ENCODE data around the gene EMILIN1.
"Not testable (repeated sequence)": the region's sequence is repeated elsewhere in the genome, so short reads cannot be mapped to it uniquely, and the experiment has no call there.

Gene EMILIN1

GRCh38 chr2:27073782-27074181, 4.6 kb upstream of the EMILIN1 start:
- DNase-seq (ENCODE audit: low read depth), result no peak
- TF ChIP-seq, protein P1, sequence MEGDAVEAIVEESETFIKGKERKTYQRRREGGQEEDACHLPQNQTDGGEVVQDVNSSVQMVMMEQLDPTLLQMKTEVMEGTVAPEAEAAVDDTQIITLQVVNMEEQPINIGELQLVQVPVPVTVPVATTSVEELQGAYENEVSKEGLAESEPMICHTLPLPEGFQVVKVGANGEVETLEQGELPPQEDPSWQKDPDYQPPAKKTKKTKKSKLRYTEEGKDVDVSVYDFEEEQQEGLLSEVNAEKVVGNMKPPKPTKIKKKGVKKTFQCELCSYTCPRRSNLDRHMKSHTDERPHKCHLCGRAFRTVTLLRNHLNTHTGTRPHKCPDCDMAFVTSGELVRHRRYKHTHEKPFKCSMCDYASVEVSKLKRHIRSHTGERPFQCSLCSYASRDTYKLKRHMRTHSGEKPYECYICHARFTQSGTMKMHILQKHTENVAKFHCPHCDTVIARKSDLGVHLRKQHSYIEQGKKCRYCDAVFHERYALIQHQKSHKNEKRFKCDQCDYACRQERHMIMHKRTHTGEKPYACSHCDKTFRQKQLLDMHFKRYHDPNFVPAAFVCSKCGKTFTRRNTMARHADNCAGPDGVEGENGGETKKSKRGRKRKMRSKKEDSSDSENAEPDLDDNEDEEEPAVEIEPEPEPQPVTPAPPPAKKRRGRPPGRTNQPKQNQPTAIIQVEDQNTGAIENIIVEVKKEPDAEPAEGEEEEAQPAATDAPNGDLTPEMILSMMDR (conservative IDR thresholded peaks at IDR 0.05; ENCODE audit: low read depth, low read length), result no peak
- H3K4me3 ChIP-seq (ENCODE audit: low read depth, low read length), result no peak overlapping the region

DNA sequence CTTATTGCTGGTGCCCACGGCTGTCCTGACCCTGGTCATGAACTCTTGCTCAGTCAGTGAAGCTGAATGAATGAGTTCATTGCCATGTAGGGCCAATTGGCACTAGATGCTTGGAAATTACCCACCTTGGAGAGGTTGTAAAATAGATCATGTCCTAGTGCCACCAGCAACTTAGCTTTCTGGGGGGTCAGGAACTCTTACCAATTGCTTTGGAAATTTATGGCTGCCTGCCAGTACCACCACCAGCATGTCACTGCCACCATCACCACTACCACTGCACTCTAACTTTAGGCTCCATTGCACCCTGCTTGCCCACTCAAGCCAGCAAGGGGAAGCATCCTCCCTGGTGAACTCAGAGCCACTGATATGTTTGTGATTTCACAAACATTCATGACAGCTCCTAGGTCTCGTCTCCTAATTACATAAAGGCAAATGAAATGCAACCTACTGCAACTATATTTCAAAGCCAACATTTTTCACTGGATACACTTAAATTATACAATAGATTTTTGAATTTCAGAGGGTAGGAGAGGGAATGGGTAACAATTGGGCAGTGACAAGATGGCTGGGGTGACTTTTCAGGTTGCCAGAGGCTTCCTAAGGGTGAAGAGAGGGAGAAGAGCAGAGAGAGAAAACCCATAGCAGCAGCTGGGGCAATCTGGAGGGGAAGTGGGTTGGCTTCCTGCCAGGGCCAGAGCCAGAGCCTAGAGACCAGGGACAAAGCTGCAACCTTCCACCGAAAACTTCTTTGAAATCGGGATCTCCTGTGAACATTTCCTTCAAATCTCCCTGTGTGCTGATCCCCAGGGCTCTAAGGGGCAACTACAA, 3.5 kb upstream of the EMILIN1 start:
- TF ChIP-seq, protein P1 (conservative IDR thresholded peaks at IDR 0.05; ENCODE audit: low read depth, low read length), result no peak
- DNase-seq (ENCODE audit: low read depth), result peak; percentile 42
- no peak overlapping the region for H3K4me3 ChIP-seq (ENCODE audit: low read depth, low read length)

GRCh38 chr2:27075566-27075871, 2.9 kb upstream of the EMILIN1 start:
- DNase-seq (ENCODE audit: low read depth); H3K4me3 ChIP-seq (ENCODE audit: low read depth, low read length): not testable (repeated sequence)

GRCh38 chr2:27076323-27076722, 2.1 kb upstream of the EMILIN1 start:
- no peak for DNase-seq (ENCODE audit: low read depth)
- H3K4me3 ChIP-seq (ENCODE audit: low read depth, low read length), result no peak overlapping the region
- TF ChIP-seq, protein P1 (conservative IDR thresholded peaks at IDR 0.05; ENCODE audit: low read depth, low read length), result no peak

- TF ChIP-seq, protein P1 (conservative IDR thresholded peaks at IDR 0.05; ENCODE audit: low read depth, low read length), result no peak
- no peak overlapping the region for H3K4me3 ChIP-seq (ENCODE audit: low read depth, low read length)
- no peak for DNase-seq (ENCODE audit: low read depth)
Measured at GRCh38 chr2:27077231-27077630, 1.2 kb upstream of the EMILIN1 start.

DNA sequence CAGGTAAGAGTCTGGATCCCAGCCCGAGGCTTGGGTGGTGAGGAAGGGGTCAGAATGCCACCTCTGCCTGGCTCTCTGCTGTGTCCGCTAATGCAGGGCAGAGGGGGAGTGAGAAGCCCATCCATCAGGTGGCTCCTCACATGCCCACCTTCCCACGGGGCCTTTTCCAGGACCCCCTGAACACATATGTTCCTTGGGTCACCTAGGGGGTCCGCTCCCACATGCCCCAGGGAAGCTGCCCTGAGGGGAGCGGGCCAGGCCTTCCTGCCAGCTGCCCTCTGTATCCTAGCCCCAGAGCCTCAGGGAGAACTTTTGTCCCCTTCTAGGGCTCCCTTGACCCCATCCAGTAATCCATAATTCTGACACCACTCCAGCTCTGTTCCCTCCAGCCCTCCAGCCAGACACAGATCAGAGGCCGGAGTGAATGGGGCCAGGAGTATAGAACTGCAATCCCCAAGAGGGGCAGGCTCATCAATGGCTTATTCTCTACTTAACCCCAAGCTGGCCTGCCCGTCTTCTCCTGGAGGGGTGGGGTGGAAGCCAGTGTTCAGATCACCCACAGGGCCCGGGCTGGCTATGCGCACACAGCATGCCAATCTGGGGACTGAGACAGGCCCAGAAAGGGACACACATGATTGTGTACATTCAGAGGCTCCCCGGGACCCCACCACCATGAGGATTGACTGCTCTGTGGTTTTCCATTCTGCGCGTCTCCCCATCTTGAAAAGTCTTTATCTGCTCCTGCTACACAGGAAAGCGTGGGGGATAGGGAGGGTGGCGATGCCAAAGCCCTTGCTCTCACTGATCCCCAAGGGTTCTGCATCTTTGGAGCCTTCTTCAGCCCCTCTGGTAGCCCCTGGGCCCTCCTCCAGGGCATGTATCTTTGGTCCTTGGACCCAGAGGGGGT, 1.1 kb downstream of the EMILIN1 start:
- TF ChIP-seq, protein P1 (conservative IDR thresholded peaks at IDR 0.05; ENCODE audit: low read depth, low read length), result no peak
- DNase-seq (ENCODE audit: low read depth), result no peak
- peak overlapping the region; percentile 72 for H3K4me3 ChIP-seq (ENCODE audit: low read depth, low read length)

- TF ChIP-seq, protein P1 (conservative IDR thresholded peaks at IDR 0.05; ENCODE audit: low read depth, low read length), result no peak
- no peak for DNase-seq (ENCODE audit: low read depth)
- peak overlapping the region; percentile 72 for H3K4me3 ChIP-seq (ENCODE audit: low read depth, low read length)
Measured at GRCh38 chr2:27080140-27080469, 1.7 kb downstream of the EMILIN1 start.

Measured in choroid plexus epithelial cell (primary cell).